NCI-H1092 (cell line): ENCODE data around the gene MTA1.

ENCODE experiments used
- DNase-seq: peaks from one replicate; lab custom pipeline; 2025; lab: John Stamatoyannopoulos, UW

The MTA1 gene

GRCh38 chr14:105487986-105488777 lies 68.6 kb downstream of the MTA1 start:
- no peak for DNase-seq

GRCh38 chr14:105488781-105489541 lies 69.3 kb downstream of the MTA1 start:
- no peak for DNase-seq

- DNase-seq, result peak; percentile 86
These were observed 70.1 kb downstream of the MTA1 start for GRCh38 chr14:105489542-105490266.

DNA sequence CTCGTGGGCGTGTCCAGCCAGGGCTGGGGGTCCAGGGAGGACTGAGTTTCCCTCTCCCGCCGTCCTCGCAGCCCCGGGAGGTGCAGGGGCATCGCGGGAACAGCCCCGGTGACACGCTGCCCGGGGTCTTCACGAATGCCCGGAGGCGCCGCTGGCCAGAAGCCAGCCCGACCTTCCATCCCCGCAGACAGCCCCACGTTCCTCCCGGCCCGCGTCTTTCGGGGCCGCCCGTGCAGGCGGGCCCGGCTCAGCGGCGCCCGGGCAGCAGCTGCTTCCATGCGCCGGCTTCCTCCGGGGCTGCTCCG lies 70.6 kb downstream of the MTA1 start:
- DNase-seq, result no peak

DNA sequence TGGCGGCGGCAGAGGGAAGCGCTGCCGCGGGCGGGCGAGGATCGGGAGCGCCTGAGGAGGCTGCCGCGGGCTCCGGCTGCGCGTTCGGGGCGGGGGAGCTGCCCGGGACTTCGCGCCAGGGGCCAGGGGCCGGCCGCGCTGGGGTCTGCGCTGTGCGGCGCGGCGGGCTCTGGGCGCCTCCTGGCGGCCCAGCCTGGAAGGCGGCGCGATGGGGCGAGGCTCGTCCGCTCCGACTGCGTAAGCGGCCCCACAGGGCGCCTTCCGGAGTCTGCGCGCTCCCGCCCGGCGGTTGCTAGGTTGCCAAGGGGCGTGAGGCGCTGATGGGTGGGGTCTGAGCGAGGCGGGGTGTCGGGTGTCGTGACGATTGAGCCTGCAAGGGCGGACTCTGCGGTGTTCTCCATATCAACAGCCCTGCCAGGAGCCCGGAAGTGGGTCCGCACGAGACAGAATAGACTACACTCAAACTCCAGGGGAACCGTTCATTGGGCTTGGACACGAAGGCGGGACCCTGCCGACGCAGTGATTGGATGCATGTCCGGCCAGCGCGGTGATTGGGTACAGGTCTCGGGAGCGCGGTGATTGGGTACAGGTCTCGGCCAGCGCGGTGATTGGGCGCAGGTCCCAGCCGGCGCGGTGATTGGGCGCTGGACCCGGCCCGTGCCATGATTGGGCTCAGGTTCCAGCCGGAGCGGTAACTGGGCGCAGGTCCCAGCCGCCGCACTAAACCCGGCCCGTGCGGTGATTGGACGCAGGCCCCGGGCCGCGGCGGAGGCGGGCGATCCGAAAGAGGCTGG lies 71.1 kb downstream of the MTA1 start, which contains the start of gene TEDC1:
TEDC1 (plus strand) TSS at position 675 of the 794 bp plus-strand sequence. CDS start 130 bp downstream, outside the sequence.
- peak; percentile 99 for DNase-seq

DNA sequence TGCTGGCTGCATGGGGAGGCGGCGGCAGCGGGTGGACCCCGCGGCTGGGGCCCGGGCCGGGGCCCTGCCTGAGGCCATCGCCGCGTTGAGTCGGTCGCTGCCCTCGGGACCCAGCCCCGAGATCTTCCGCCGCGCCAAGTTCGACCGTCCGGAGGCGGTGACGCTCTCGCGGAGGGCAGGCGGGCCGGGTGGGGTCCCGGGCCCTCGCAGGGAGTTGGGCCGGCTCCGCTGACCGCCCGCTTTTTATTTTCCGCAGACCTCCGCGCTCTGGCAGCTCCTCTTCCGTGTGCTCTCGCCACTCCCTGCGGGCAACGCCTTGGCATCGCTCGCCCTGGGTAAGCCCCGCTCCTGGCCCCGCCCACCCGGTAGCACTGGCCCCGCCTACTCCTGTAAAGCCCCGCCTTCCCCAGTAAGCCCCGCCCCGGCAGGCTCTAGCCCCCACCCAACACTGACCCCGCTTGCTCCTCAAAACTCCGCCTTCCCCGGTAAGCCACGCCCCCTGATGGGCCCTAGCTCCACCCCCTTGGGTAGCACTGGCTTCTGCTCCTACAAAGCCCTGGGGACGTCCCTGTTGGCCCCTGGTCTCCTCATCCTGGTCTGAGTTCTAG lies 71.8 kb downstream of the MTA1 start:
- DNase-seq, result peak; percentile 30

GRCh38 chr14:105492031-105492970 lies 72.7 kb downstream of the MTA1 start:
- DNase-seq, result no peak

GRCh38 chr14:105492971-105493871 lies 73.6 kb downstream of the MTA1 start:
- DNase-seq, result no peak

- DNase-seq, result no peak
These were observed 74.4 kb downstream of the MTA1 start for GRCh38 chr14:105493921-105494605.

- no peak for DNase-seq
These were observed 74.9 kb downstream of the MTA1 start for GRCh38 chr14:105494606-105494929.

DNA sequence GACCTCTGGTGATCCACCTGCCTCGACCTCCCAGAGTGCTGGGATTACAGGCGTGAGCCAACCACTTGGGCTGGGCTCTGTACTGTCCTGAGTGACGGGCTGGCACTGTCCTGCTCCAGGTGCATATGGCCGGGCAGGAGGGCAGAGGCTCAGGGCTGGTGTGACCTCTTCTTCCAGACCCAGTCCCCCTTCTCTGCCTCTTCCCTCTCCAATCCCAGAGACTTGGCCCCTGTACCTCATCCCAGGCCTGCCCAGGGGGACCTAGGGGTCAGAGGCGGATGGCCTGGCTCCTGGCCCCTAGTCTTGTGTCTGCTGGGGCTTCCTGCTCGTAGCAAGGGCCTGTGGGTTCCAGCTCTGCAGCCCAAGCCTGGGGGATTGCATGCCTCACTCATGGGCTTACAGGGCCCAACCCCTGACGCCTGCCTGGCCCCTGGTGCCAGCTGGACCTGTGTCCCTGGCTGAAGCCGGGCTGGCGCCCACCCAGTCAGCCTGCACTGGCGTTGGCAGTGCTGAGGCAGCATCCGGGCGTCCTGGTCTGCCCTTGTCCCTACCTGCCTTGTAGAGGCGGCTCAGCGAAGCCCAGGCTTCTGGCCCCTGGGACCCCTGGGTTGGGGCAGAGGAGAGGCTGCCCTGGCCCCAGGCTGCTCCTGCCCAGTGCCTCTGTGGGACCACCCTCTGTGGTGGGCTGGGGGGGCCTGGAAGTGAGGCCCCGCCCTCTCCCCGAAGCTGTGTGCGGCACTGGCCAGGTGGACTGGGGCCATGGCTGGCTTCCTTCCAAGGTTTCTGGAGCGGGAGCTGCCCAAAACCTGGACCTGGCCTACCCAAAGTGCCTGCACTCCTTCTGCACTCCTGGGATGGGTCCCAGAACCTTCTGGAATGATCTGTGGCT lies 75.7 kb downstream of the MTA1 start:
- no peak for DNase-seq

GRCh38 chr14:105495990-105496830 lies 76.6 kb downstream of the MTA1 start:
- DNase-seq, result no peak

DNA sequence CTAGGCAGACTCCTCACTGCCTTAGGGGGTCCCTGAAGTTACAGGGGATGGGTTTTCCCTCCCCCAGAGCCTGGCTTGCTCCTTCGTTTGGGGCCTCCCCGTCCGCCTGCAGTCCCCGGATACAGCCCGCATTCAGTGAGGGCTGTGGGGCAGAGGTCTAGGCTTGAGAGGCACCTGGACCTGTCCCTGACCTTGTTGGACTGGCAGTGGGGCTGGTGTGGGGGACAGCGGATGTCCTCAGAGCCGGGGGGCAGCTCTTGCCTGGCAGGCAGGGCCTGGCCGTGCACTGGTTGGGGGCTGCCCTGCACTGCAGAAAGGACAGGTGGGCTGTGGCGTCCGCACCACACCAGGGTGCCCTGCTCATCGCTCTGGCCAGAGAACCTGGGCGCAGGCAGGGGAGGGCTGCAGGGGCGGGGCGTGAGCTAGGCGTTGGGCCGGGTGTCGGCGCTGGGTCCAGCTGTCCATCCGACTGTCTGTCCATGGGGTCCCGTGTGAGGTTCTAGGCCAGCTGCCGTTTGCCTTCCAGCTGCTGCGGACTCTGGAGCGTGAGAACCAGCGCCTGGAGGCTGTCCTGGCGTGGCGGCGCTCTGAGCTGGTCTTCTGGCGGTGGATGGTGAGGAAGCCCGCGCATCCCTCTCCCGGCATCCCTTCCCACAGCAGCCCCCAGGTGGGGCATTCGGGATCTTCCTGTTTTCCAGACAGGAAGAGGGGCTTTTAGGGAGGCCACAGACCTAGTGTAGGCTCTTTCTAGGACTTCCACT lies 77.4 kb downstream of the MTA1 start:
- DNase-seq, result no peak

- no peak for DNase-seq
These were observed 78.2 kb downstream of the MTA1 start for GRCh38 chr14:105497671-105498429.
